8988T (cell line): ENCODE data around the gene NFATC1.
A peak's percentile ranks its signal among the peaks of the same experiment; 100 is the strongest.

Experiments used
- DNase-seq: peaks from one replicate; pipeline ENCODE4 v3.0.0; 2011

The NFATC1 gene

GRCh38 chr18:79526468-79527460 lies 131.0 kb downstream of the NFATC1 start:
- DNase-seq = no peak

GRCh38 chr18:79527656-79528315 lies 132.1 kb downstream of the NFATC1 start:
- DNase-seq = no peak

- no peak for DNase-seq
These were observed 132.6 kb downstream of the NFATC1 start for GRCh38 chr18:79528316-79528695.

- DNase-seq = peak; percentile 62
These were observed 133.1 kb downstream of the NFATC1 start for GRCh38 chr18:79528846-79529245.

- no peak for DNase-seq
These were observed 133.6 kb downstream of the NFATC1 start for GRCh38 chr18:79529296-79529695.

GRCh38 chr18:79529991-79530390 lies 134.3 kb downstream of the NFATC1 start:
- no peak for DNase-seq

- no peak for DNase-seq
These were observed 135.1 kb downstream of the NFATC1 start for GRCh38 chr18:79530821-79531220.

GRCh38 chr18:79531386-79531785 lies 135.7 kb downstream of the NFATC1 start:
- no peak for DNase-seq

- no peak for DNase-seq
These were observed 136.2 kb downstream of the NFATC1 start for GRCh38 chr18:79531926-79532312.

- no peak for DNase-seq
These were observed 136.7 kb downstream of the NFATC1 start for GRCh38 chr18:79532313-79533007.

- DNase-seq = no peak
These were observed 137.4 kb downstream of the NFATC1 start for GRCh38 chr18:79533146-79533545.

GRCh38 chr18:79533591-79533990 lies 137.9 kb downstream of the NFATC1 start:
- DNase-seq = no peak

- no peak for DNase-seq
These were observed 138.6 kb downstream of the NFATC1 start for GRCh38 chr18:79534356-79534755.

GRCh38 chr18:79537758-79538157 lies 142.0 kb downstream of the NFATC1 start:
- DNase-seq = no peak

GRCh38 chr18:79538635-79539034 lies 142.9 kb downstream of the NFATC1 start:
- no peak for DNase-seq

- no peak for DNase-seq
These were observed 144.6 kb downstream of the NFATC1 start for GRCh38 chr18:79540161-79540903.

- no peak for DNase-seq
These were observed 145.2 kb downstream of the NFATC1 start for GRCh38 chr18:79540904-79541282.

- DNase-seq = no peak
These were observed 146.5 kb downstream of the NFATC1 start for GRCh38 chr18:79542213-79542612.

- no peak for DNase-seq
These were observed 147.4 kb downstream of the NFATC1 start for GRCh38 chr18:79542876-79543750.

- DNase-seq = no peak
These were observed 148.2 kb downstream of the NFATC1 start for GRCh38 chr18:79543861-79544385.

GRCh38 chr18:79544386-79544963 lies 148.7 kb downstream of the NFATC1 start:
- DNase-seq = no peak
